Measurements from ENCODE around the gene LTF.
"Not testable (repeated sequence)": the region's sequence is repeated elsewhere in the genome, so short reads cannot be mapped to it uniquely, and the experiment has no call there.

LTF gene

DNA sequence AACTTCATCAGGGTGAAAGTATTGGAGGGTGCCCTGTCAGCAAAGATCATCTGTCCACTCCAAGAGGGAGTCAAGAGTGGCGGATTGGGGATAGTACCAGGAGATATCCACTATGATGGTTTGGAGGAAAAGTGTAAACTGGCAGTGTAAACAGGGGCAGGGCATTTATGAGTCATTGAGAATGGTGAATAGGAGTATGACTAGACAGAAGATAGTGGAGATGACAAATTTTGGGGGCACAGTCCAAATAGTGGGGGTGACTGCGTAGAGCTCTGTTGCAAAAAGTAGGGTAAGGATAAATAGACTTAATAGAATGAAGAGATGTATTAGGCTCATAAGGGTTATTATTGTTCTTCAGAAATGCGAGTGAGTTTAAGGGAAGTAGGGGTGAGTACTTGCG is 75.9 kb downstream of the LTF start:
- not testable (repeated sequence) for FAIRE-seq

DNA sequence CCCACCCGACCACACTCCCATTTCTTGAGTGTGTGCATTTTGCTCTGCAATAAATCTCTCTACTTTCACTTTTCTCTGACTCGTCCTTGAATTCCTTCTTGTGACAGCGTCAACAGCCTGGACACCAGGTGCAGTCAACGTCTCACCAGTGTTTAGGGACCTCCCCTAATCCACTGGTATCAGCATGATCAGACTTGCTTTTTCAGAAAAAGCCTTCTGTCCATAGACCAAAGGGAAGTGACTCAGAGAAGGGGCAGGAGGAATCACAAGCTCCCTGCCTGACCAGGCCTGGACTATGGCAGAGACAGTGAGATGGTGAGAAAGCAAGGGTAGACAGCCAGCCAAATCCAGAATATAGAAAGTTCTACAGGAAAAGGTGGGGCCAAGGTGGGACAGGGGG is 78.5 kb downstream of the LTF start:
- FAIRE-seq, result no peak
